ENCODE data around the gene ACAP2.
"Not testable (repeated sequence)": the region's sequence is repeated elsewhere in the genome, so short reads cannot be mapped to it uniquely, and the experiment has no call there.

Gene ACAP2

GRCh38 chr3:195246581-195246995, 196.2 kb downstream of the ACAP2 start:
- DNase-seq (ENCODE audit: low read depth in 2 of 2), result no peak

DNA sequence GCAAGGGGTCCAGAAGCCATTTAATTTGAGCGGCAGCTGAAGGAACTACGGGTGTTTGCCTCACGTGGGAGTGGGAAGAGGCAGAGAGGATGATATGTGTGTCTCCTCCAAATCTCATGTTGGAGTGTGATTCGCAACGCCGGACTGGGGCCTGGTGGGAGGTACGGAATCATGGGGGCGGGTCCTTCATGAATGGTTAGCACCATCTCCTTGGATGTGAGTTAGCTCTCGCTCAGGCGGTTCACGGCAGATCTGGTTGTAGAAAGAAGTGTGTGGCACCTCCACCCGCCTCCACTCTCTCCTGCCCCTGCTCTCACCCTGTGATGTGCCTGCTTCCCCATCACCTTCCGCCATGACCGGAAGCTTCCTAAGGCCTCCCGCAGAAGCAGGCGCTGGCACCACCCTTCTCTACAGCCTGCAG, 197.3 kb downstream of the ACAP2 start:
- DNase-seq (ENCODE audit: low read depth in 2 of 2), result no peak

GRCh38 chr3:195241592-195242355, 201.0 kb downstream of the ACAP2 start:
- no peak for DNase-seq (ENCODE audit: low read depth in 2 of 2)

GRCh38 chr3:195240939-195241338, 201.9 kb downstream of the ACAP2 start:
- DNase-seq (ENCODE audit: low read depth in 2 of 2), result no peak

- DNase-seq (ENCODE audit: low read depth in 2 of 2), result no peak
These were observed 202.6 kb downstream of the ACAP2 start for GRCh38 chr3:195240171-195240701.

- DNase-seq (ENCODE audit: low read depth in 2 of 2), result no peak
These were observed 203.7 kb downstream of the ACAP2 start for GRCh38 chr3:195239121-195239520.

DNA sequence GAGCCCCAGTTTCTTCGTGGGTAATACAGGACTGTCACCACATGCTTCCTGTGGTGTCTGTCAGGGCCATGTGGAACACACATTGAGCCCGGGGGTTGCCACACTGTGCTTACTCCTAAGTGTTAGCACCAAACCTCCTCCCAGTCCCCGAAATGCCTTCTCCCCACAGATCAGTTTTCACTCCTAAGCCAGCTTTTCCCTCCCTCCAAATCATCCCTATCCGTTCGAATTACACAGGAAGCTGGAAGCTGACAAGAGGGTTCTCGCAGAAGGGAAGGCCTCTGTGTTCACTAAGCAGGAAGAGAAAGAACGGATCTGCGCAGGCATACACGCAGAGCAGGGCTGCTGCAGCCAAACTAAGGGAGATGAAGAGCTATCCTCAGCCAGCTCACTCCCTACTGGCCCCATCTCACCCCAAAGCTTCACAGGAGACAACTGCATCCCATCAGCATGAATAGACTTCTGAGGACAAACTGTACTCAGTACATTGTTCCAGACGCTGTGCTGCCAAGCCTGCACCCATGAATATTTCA, 204.2 kb downstream of the ACAP2 start:
- no peak for DNase-seq (ENCODE audit: low read depth in 2 of 2)

DNA sequence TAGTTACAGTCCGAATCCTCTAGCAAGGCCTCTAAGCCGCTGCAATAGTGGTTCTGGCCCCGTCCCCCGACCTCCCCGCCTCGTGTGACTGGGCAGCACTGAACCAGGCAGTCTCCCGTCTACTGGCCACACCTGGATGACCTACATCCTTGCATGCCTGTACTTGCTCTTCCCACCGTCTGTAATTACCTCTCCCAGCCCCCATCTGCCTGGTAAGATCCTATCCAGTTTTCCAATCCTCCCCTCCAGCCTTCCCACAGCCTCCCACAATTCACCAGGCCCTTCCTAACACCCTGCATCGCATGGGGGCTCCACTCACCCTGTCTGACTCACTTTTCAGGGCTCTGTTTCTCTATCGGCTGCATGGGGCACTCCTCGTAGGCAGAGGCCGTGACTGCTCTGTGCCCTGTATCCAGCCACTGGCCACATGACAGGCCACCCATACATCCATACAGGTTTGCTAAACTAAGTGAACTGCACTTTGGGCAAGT, 204.7 kb downstream of the ACAP2 start:
- DNase-seq (ENCODE audit: low read depth in 2 of 2), result no peak

GRCh38 chr3:195236801-195237570, 205.8 kb downstream of the ACAP2 start:
- no peak for DNase-seq (ENCODE audit: low read depth in 2 of 2)

DNA sequence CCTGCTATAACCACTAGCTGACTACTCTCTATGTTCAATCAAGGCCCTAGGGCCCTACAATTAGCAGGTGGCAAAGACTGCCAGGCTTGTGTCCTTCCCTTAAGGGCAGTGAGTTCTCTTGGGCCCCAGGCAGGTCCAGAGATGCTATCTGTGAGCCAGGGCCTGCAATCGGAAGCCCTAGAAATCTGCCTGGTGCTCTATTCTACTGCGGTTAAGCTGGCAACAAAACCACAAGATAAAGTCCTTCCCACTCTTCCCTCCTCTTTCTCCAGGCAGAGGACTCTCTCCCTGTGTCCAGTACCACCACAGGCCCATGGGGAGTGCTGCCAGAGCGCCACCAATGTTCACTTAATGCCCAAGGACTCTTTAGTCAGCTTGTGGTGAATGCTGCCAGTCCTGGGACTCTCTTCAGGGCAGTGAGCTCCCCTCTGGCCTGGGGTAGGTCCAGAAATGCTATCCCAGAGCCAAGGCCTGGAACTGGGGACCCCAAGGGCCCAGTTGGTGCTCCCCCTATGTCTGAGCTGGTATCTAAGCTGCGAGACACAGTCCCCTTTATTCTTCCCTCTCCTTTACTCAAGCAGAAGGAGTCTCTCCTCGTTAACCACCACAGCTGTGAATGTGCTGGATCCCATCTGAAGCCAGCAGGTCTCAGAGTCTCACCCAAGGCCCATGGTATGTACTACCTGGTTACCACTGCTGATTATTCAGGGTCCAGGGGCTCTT, 206.6 kb downstream of the ACAP2 start:
- no peak for DNase-seq (ENCODE audit: low read depth in 2 of 2)

DNA sequence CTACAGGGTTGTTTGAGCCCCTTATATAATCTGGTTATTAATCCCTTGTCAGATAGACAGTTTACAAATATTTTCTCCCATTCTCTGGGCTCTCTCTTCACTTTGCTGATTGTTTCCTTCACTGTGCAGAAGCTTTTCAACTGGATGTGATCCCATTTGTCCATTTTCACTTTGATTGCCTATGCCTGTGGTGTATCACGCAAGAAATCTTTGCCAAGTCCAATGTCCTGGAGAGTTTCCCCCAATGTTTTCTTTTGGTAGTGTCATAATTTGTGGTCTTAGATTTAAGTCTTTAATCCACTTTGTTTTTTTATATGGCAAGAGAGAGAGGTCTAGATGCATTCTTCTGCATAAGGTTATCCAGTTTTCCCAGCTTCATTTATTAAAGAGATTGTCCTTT, 212.6 kb downstream of the ACAP2 start:
- no peak for DNase-seq (ENCODE audit: low read depth in 2 of 2)

DNA sequence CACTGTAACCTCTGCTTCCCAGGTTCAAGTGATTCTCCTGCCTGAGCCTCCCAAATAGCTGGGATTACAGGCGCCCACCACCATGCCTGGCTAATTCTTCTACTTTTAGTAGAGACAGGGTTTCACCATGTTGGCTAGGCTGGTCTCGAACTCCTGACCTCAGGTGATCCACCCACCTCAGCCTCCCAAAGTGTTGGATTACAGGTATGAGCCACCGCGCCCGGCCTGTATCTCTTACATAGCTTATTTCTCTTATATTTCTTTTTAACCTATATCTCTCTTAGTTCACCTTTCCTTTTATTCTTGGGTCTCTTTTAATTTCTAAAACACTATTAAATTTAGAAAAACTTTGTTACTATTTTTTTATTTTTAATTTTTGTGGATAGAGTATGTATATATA, 213.9 kb downstream of the ACAP2 start:
- DNase-seq (ENCODE audit: low read depth in 2 of 2), result not testable (repeated sequence)

DNA sequence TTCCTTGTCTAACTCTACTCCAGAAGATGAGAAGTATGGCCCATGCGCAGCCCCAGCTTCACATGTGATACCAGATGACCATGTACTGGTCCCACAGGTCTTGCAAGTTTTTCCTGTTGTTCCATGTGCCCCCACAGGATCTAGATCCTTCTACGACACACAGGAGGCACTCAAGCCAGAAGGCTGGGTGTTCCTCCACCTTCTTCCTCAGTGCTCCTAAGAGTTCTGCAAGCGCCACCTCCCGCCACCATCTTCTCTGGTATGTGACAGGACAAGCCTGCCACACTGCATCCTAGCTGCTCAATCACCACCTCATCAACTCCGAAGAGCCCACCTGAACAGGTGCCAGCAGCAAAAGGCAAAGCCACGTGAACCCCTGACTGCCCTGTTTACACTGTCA, 214.9 kb downstream of the ACAP2 start:
- no peak for DNase-seq (ENCODE audit: low read depth in 2 of 2)

- no peak for DNase-seq (ENCODE audit: low read depth in 2 of 2)
These were observed 215.8 kb downstream of the ACAP2 start for GRCh38 chr3:195226900-195227447.

DNA sequence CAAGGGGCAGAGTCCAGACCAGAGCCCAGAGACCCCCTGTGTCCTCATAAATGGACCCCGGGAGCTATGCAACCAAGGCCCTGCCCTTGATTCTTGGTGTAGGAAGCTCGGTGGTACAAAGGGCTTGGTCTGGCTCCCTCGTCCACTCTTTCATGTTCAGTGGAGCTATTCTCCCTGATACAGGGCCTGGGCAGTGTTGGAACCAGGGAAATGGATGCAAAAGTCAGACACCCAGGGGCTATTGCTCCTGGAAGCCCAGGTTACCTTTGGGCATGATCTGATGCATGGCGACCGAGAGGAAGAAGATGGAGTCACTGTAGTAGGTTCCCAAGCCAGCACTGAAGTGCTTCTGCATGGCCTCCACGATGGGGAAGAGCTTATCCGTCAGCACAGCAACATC, 216.4 kb downstream of the ACAP2 start:
- no peak for DNase-seq (ENCODE audit: low read depth in 2 of 2)

GRCh38 chr3:195224980-195225580, 217.7 kb downstream of the ACAP2 start:
- no peak for DNase-seq (ENCODE audit: low read depth in 2 of 2)

Measured in activated CD4-positive, alpha-beta T cell treated with anti-CD3 and anti-CD28 coated beads for 24 hours (primary cell).